Breast epithelium (tissue), 3 donors: ENCODE results near the gene FOXRED2.

Experiments used
- CTCF ChIP-seq, 3 donors: fragments of 450-650 bp; IDR thresholded peaks; one replicate each; pipeline ENCODE4 v1.5.1; 2016 to 2017; ENCODE audit warnings: antibody characterized with exemption in 3 of 3, mild to moderate bottlenecking in 3 of 3, moderate library complexity in 3 of 3
- POLR2A ChIP-seq: fragments of 450-650 bp; IDR thresholded peaks from one replicate; pipeline ENCODE4 v1.6.1; 2016; ENCODE audit warnings: antibody characterized with exemption, mild to moderate bottlenecking, moderate library complexity

- TF ChIP-seq CTCF (IDR thresholded peaks at IDR 0.05): peak in 1 of 3 donors; percentile 10
- no peak for TF ChIP-seq POLR2A
These were observed 13.1 kb downstream of the FOXRED2 start for GRCh38 chr22:36493690-36494110.
